Neuronal stem cell (in vitro differentiated cells): ENCODE results near the gene WDR62.

Experiments
- DNase-seq: peaks from one replicate; pipeline ENCODE4 v3.0.0-alpha.2; 2013; ENCODE audit warnings: low spot score
- H2AFZ ChIP-seq: one replicate; pipeline ENCODE4 v1.6.1; 2013; ENCODE audit warnings: mild to moderate bottlenecking, low read length, inconsistent platforms
- H2AK5ac ChIP-seq: 2 replicates; pipeline ENCODE4 v1.6.1; 2013; ENCODE audit warnings: low read depth, mild to moderate bottlenecking, inconsistent platforms, low read length, moderate library complexity, mixed read lengths
- H2BK120ac ChIP-seq: 2 replicates; pipeline ENCODE4 v1.6.1; 2013; ENCODE audit warnings: low read depth, mild to moderate bottlenecking, inconsistent platforms, low read length, moderate library complexity, mixed read lengths
- H2BK12ac ChIP-seq: one replicate; pipeline ENCODE4 v1.6.1; 2013; ENCODE audit warnings: low read length, inconsistent platforms
- H2BK15ac ChIP-seq: 2 replicates; pipeline ENCODE4 v1.6.1; 2013; ENCODE audit warnings: mild to moderate bottlenecking, low read length, inconsistent platforms, mixed read lengths
- H2BK5ac ChIP-seq: one replicate; pipeline ENCODE4 v1.6.1; 2013; ENCODE audit warnings: inconsistent platforms, mild to moderate bottlenecking, low read length, moderate library complexity
- H3K14ac ChIP-seq: one replicate; pipeline ENCODE4 v1.6.1; 2013; ENCODE audit warnings: low read length, inconsistent platforms
- H3K18ac ChIP-seq: 2 replicates; pipeline ENCODE4 v1.6.1; 2013; ENCODE audit warnings: low read length, inconsistent platforms
- H3K23ac ChIP-seq: 2 replicates; pipeline ENCODE4 v1.6.1; 2013; ENCODE audit warnings: low read depth, mild to moderate bottlenecking, mixed read lengths, low read length, inconsistent platforms; ENCODE audit not compliant: poor library complexity
- H3K27ac ChIP-seq: replicated peaks from 3 replicates; pipeline ENCODE4 v1.5.1; 2013; ENCODE audit warnings: low read length, inconsistent platforms
- H3K27me3 ChIP-seq, 3 experiments: 2 replicates each; pipeline ENCODE4 v1.6.1; 2013; ENCODE audit warnings: low read length in 3 of 3, mild to moderate bottlenecking in 2 of 3, inconsistent platforms in 1 of 3, low read depth in 1 of 3, mixed read lengths in 1 of 3, moderate library complexity in 1 of 3; ENCODE audit not compliant: control insufficient read depth in 3 of 3, insufficient read depth in 3 of 3
- H3K36me3 ChIP-seq, 2 donors: replicated peaks in 1 of 2; 2 replicates each; pipeline ENCODE4 v1.6.1; 2013; ENCODE audit warnings: low read length in 2 of 2; ENCODE audit not compliant: control insufficient read depth in 2 of 2, insufficient read depth in 2 of 2
- H3K4ac ChIP-seq: 2 replicates; pipeline ENCODE4 v1.6.1; 2013; ENCODE audit warnings: inconsistent platforms, mild to moderate bottlenecking, low read length, moderate library complexity
- H3K4me1 ChIP-seq, 2 donors: 1 replicate in 1 of 2; 2 replicates in 1 of 2; pipeline ENCODE4 v1.6.1; 2013; ENCODE audit warnings: low read length in 2 of 2, low read depth in 1 of 2; ENCODE audit not compliant: control insufficient read depth in 2 of 2, insufficient read depth in 1 of 2
- H3K4me2 ChIP-seq: one replicate; pipeline ENCODE4 v1.6.1; 2013; ENCODE audit warnings: mild to moderate bottlenecking, low read length, inconsistent platforms; ENCODE audit not compliant: insufficient read depth, poor library complexity, severe bottlenecking
- H3K4me3 ChIP-seq, 2 donors: 2 replicates each; pipeline ENCODE4 v1.5.1; 2013; ENCODE audit warnings: low read length in 2 of 2, mild to moderate bottlenecking in 2 of 2, inconsistent platforms in 1 of 2, moderate library complexity in 1 of 2
- H3K79me1 ChIP-seq: one replicate; pipeline ENCODE4 v1.6.1; 2013; ENCODE audit warnings: low read depth, mild to moderate bottlenecking, inconsistent platforms, low read length, moderate library complexity
- H3K9ac ChIP-seq: one replicate; pipeline ENCODE4 v1.6.1; 2013; ENCODE audit warnings: mild to moderate bottlenecking, low read depth, low read length, inconsistent platforms; ENCODE audit not compliant: poor library complexity
- H3K9me3 ChIP-seq, 2 donors: replicated peaks in 1 of 2; 2 replicates each; pipeline versions ENCODE3 to v1.6.1; 2013; ENCODE audit warnings: low read length in 2 of 2, mild to moderate bottlenecking in 2 of 2, inconsistent platforms in 1 of 2, low read depth in 1 of 2, mixed read lengths in 1 of 2, moderate library complexity in 1 of 2; ENCODE audit not compliant: control insufficient read depth in 2 of 2, insufficient read depth in 1 of 2
- H4K8ac ChIP-seq: one replicate; pipeline ENCODE4 v1.6.1; 2013; ENCODE audit warnings: low read depth, mild to moderate bottlenecking, inconsistent platforms, low read length, moderate library complexity
- H4K91ac ChIP-seq: one replicate; pipeline ENCODE4 v1.6.1; 2013; ENCODE audit warnings: low read length, low read depth, mild to moderate bottlenecking, inconsistent platforms; ENCODE audit not compliant: poor library complexity
- WGBS, 2 donors: extraction: QIAGEN DNeasy Blood & Tissue Kit; methylation state at CpG; one replicate each; pipeline ENCODE4 v1.1.7; 2013; ENCODE audit warnings: missing lambda C conversion rate in 2 of 2, mixed read lengths in 1 of 2; ENCODE audit not compliant: insufficient read length in 2 of 2, insufficient replicate concordance in 1 of 2; ENCODE audit errors: extremely low coverage in 2 of 2; 5-methylcytosine and 5-hydroxymethylcytosine counted together

The WDR62 gene

GRCh38 chr19:36120092-36120983, 65.6 kb downstream of the WDR62 start:
- Histone ChIP-seq H3K79me1 (peaks cover 14% of the 10 kb centered on the region), H3K14ac (peak overlapping the region; percentile 87), H3K4me2 (peak overlapping the region; percentile 23), H3K27ac (no peak overlapping the region), H3K4ac (no peak overlapping the region), H3K9me3 (no peaks in the 10 kb centered on the region), H3K4me1 (peaks cover 2 to 12% of the 10 kb centered on the region in 2 donors), H2BK5ac (peak overlapping the region; percentile 85), H2AFZ (no peak overlapping the region), H3K23ac (peak overlapping the region; percentile 43), H2AK5ac (peak overlapping the region; percentile 92), H4K8ac (peak overlapping the region; percentile 82), H3K27me3 (no peaks in the 10 kb centered on the region), H3K9ac (peak overlapping the region; percentile 70), H4K91ac (no peak overlapping the region), H3K36me3 (peaks cover 27 to 84% of the 10 kb centered on the region in 2 donors), H3K18ac (peak overlapping the region; percentile 44), H2BK12ac (peak overlapping the region; percentile 63), H3K4me3 (no peak overlapping the region), H2BK120ac (peak overlapping the region; percentile 18), H2BK15ac (peak overlapping the region; percentile 17)
- WGBS, 2 donors, result no CpG with 5 or more reads among the region's 26 CpGs
- DNase-seq, result no peak

DNA sequence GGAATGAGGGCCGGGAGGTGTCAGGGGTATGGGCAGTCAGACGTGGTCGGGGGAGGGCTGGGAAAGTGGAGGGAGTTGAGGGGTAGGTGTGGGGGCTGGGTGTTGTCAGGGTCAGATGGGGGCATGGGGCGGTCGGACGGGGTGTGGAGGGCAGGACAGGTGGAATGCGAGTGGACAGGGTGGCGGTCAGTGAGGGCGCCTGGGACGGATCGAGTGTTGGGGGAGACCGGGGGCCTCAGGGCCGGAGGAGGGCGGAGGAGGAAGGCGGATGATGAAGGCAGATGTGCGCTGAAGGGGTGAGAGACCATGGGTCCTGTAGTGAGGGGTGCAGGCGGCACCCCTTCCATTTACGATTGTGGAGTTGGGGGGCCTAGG, 66.3 kb downstream of the WDR62 start:
- Histone ChIP-seq H3K27me3 (no peaks in the 10 kb centered on the region), H3K4me1 (peaks cover 1 to 10% of the 10 kb centered on the region in 2 donors), H3K4ac (no peak overlapping the region), H3K9me3 (no peaks in the 10 kb centered on the region), H2AK5ac (no peak overlapping the region), H2AFZ (no peak overlapping the region), H3K4me3 (no peak overlapping the region), H3K27ac (no peak overlapping the region), H4K91ac (no peak overlapping the region), H2BK5ac (peak overlapping the region; percentile 85), H2BK12ac (no peak overlapping the region), H3K23ac (peak overlapping the region; percentile 43), H3K18ac (no peak overlapping the region), H3K14ac (peak overlapping the region; percentile 87), H3K4me2 (no peak overlapping the region), H3K9ac (peak overlapping the region; percentile 70), H4K8ac (peak overlapping the region; percentile 82), H3K79me1 (peaks cover 14% of the 10 kb centered on the region), H2BK120ac (peak overlapping the region; percentile 18), H2BK15ac (no peak overlapping the region), H3K36me3 (peaks cover 34 to 90% of the 10 kb centered on the region in 2 donors)
- DNase-seq, result no peak
- no CpG with 5 or more reads among the region's 18 CpGs for WGBS, 2 donors

DNA sequence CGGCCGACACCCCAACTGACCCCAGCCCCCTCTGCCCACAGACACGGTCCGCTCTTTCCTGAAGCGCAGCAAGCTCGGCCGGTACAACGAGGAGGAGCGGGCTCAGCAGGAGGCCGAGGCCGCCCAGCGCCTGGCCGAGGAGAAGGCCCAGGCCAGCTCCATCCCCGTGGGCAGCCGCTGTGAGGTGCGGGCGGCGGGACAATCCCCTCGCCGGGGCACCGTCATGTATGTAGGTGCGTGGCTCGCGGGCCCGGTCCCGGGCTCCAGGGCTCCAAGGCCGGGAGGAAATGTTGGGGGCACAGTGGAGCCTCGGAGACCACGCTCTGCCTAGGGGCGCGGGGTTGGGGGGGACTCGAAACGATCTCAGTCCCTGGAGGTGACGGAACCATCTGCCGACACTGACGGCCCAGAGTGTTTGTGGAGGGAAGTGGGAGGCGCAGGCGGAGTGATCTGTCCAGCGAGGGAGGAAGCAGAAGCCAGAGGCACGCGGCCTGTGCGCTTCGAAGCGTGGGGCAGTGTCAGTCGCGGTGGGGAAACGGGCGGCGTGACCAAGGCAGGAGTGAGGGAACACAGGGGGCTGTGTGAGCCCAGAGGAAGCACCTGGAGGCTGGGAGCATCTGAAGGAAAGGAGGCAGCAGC, 66.9 kb downstream of the WDR62 start:
- H3K4ac ChIP-seq, result no peak overlapping the region
- no CpG with 5 or more reads among the region's 49 CpGs for WGBS, 2 donors

DNA sequence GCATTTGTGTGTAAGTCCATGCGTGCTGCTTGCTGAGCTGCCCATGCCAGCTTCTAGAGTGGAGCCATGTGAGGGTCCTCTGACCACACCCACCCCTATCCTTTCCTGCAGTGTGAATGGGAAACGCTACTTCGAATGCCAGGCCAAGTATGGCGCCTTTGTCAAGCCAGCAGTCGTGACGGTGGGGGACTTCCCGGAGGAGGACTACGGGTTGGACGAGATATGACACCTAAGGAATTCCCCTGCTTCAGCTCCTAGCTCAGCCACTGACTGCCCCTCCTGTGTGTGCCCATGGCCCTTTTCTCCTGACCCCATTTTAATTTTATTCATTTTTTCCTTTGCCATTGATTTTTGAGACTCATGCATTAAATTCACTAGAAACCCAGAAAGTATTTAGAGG, 70.9 kb downstream of the WDR62 start:
- Histone ChIP-seq H3K4me3 (no peak overlapping the region), H3K4me2 (no peak overlapping the region), H3K27me3 (no peaks in the 10 kb centered on the region), H3K36me3 (peaks cover 23 to 49% of the 10 kb centered on the region in 2 donors), H2AK5ac (no peak overlapping the region), H3K27ac (no peak overlapping the region), H3K4me1 (peaks cover 0 to 2% of the 10 kb centered on the region in 2 donors), H3K18ac (no peak overlapping the region), H2AFZ (no peak overlapping the region), H2BK120ac (no peak overlapping the region), H2BK5ac (no peak overlapping the region), H3K14ac (no peak overlapping the region), H2BK12ac (no peak overlapping the region), H4K91ac (no peak overlapping the region), H3K4ac (no peak overlapping the region), H3K23ac (no peak overlapping the region), H2BK15ac (no peak overlapping the region), H4K8ac (no peak overlapping the region), H3K79me1 (peaks cover 5% of the 10 kb centered on the region), H3K9me3 (no peaks in the 10 kb centered on the region), H3K9ac (no peak overlapping the region)
- no CpG with 5 or more reads among the region's 9 CpGs for WGBS, 2 donors
- no peak for DNase-seq

More for the DNA sequence above, 66.9 kb downstream of the WDR62 start:
- Histone ChIP-seq H3K27ac (no peak overlapping the region), H3K9me3 (no peaks in the 10 kb centered on the region), H3K9ac (no peak overlapping the region), H3K23ac (peak overlapping the region; percentile 20), H2BK5ac (peak overlapping the region; percentile 13), H3K4me2 (no peak overlapping the region), H2AK5ac (no peak overlapping the region), H2AFZ (no peak overlapping the region), H3K18ac (no peak overlapping the region), H2BK12ac (no peak overlapping the region), H3K4me1 (peaks cover 0 to 6% of the 10 kb centered on the region in 2 donors), H2BK120ac (no peak overlapping the region), H3K14ac (no peak overlapping the region), H2BK15ac (no peak overlapping the region), H4K8ac (no peak overlapping the region), H3K79me1 (peaks cover 14% of the 10 kb centered on the region), H3K27me3 (no peaks in the 10 kb centered on the region), H3K4me3 (no peak overlapping the region), H3K36me3 (peaks cover 31 to 86% of the 10 kb centered on the region in 2 donors), H4K91ac (no peak overlapping the region)
- DNase-seq, result no peak
